B cell (primary cell): ENCODE results near the gene RPS15. TPM values are rescaled to one million over a fixed set of nuclear protein-coding genes. Genes with fewer than 3 reads are reported as not detected.

ENCODE experiments used
- ATAC-seq: fragments of 200-7000 bp; cut with Tn5 transposase; one replicate; pipeline ENCODE4 v1.10.0; 2021; ENCODE audit warnings: low read depth, mild to moderate bottlenecking, moderate number of reproducible peaks, moderate library complexity
- CTCF ChIA-PET: fragments of 350-600 bp; sonication (Branson Sonifier 250); formaldehyde crosslinking; loops from one replicate; lab custom pipeline; 2021; ENCODE audit warnings: antibody characterized with exemption, inconsistent platforms; lab: Charles Lee
- POLR2A ChIA-PET: fragments of 350-600 bp; sonication (Branson Sonifier 250); formaldehyde crosslinking; loops from one replicate; lab custom pipeline; 2021; ENCODE audit warnings: antibody characterized with exemption; lab: Charles Lee
- DNase-seq: peaks from one replicate; pipeline ENCODE4 v3.0.0; 2013
- H2AFZ ChIP-seq: 2 replicates; pipeline ENCODE4 v1.6.1; 2012; ENCODE audit warnings: mild to moderate bottlenecking, low read depth, low read length; ENCODE audit not compliant: insufficient read depth, poor library complexity, severe bottlenecking
- H3K27ac ChIP-seq, 2 donors: 1 replicate in 1 of 2; 2 replicates in 1 of 2; pipeline ENCODE4 v1.5.1; 2012 to 2013; ENCODE audit warnings: low read length in 2 of 2, mild to moderate bottlenecking in 2 of 2, moderate library complexity in 1 of 2
- H3K27me3 ChIP-seq, 4 experiments: fragments of 200-600 bp in 1 of 4; sonication (generic) in 1 of 4; replicated peaks in 1 of 4; 1 replicate in 2 of 4; 2 replicates in 2 of 4; pipeline versions ENCODE4 v1.6.1 to v1.7.0; 2013 to 2016; ENCODE audit warnings: low read length in 3 of 4, mild to moderate bottlenecking in 2 of 4, mixed read lengths in 1 of 4, moderate library complexity in 1 of 4; ENCODE audit not compliant: insufficient read depth in 4 of 4, control insufficient read depth in 3 of 4; ENCODE audit errors: control extremely low read depth in 1 of 4
- H3K36me3 ChIP-seq, 2 experiments: replicated peaks in 1 of 2; 1 replicate in 1 of 2; 2 replicates in 1 of 2; pipeline versions ENCODE4 v1.6.1 to v1.7.1; 2013; ENCODE audit warnings: low read length in 1 of 2; ENCODE audit not compliant: insufficient read depth in 2 of 2, control insufficient read depth in 1 of 2; ENCODE audit errors: control extremely low read depth in 1 of 2, extremely low read depth in 1 of 2
- H3K4me1 ChIP-seq, 2 donors: fragments of 200-600 bp in 1 of 2; sonication (generic) in 1 of 2; 1 replicate in 1 of 2; 2 replicates in 1 of 2; pipeline versions ENCODE4 v1.5.1 to v1.6.1; 2013 to 2017; ENCODE audit warnings: low read length in 2 of 2; ENCODE audit not compliant: control insufficient read depth in 2 of 2, insufficient read depth in 2 of 2
- H3K4me2 ChIP-seq: replicated peaks from 2 replicates; pipeline ENCODE3; 2012; ENCODE audit warnings: mild to moderate bottlenecking, low read depth, low read length; ENCODE audit not compliant: poor library complexity, severe bottlenecking
- H3K4me3 ChIP-seq, 5 experiments: fragments of 200-600 bp in 1 of 5; sonication (generic) in 1 of 5; 1 replicate in 3 of 5; 2 replicates in 2 of 5; pipeline versions ENCODE4 v1.5.1 to v1.7.0; 2011 to 2016; ENCODE audit warnings: low read length in 4 of 5, mild to moderate bottlenecking in 4 of 5, low read depth in 2 of 5, control low read depth in 1 of 5, moderate library complexity in 1 of 5; ENCODE audit not compliant: insufficient read depth in 1 of 5; ENCODE audit errors: control extremely low read depth in 1 of 5, extremely low read depth in 1 of 5
- H3K79me2 ChIP-seq: fragments of 200-600 bp; sonication (generic); one replicate; pipeline ENCODE4 v1.6.0; 2016; ENCODE audit warnings: low read length; ENCODE audit not compliant: control insufficient read depth, insufficient read depth
- H3K9ac ChIP-seq: fragments of 200-600 bp; sonication (generic); 2 replicates; pipeline ENCODE4 v1.6.1; 2017; ENCODE audit warnings: mild to moderate bottlenecking, low read length, moderate library complexity
- H3K9me3 ChIP-seq, 3 donors: one replicate each; pipeline versions ENCODE4 v1.6.1 to v1.7.1; 2013; ENCODE audit warnings: low read length in 2 of 3; ENCODE audit not compliant: control insufficient read depth in 2 of 3, insufficient read depth in 1 of 3; ENCODE audit errors: control extremely low read depth in 1 of 3
- H4K20me1 ChIP-seq: 2 replicates; pipeline ENCODE4 v1.6.0; 2012; ENCODE audit warnings: mild to moderate bottlenecking, low read length; ENCODE audit not compliant: insufficient read depth, control insufficient read depth, poor library complexity, severe bottlenecking
- H3K27ac Mint-ChIP-seq: one replicate; pipeline ENCODE4 v1.8.0; 2021; ENCODE audit warnings: mixed read lengths
- H3K27me3 Mint-ChIP-seq: one replicate; pipeline ENCODE4 v1.8.0; 2021; ENCODE audit warnings: mixed read lengths
- H3K4me1 Mint-ChIP-seq: one replicate; pipeline ENCODE4 v1.8.0; 2021; ENCODE audit warnings: mixed read lengths
- H3K4me3 Mint-ChIP-seq: one replicate; pipeline ENCODE4 v1.8.0; 2021; ENCODE audit warnings: mixed read lengths
- H3K9me3 Mint-ChIP-seq: one replicate; pipeline ENCODE4 v1.8.0; 2022; ENCODE audit warnings: mixed read lengths; ENCODE audit not compliant: insufficient read depth
- EZH2 ChIP-seq: IDR thresholded peaks from 2 replicates; pipeline ENCODE4 v1.6.1; 2012; ENCODE audit warnings: borderline replicate concordance, low read depth, mild to moderate bottlenecking, moderate library complexity, low read length; ENCODE audit not compliant: insufficient read depth, poor library complexity, severe bottlenecking
- WGBS: methylation state at CpG from one replicate; pipeline ENCODE4 v1.1.5; 2013; ENCODE audit warnings: missing lambda C conversion rate; ENCODE audit not compliant: insufficient coverage; 5-methylcytosine and 5-hydroxymethylcytosine counted together
- intact Hi-C: fragments of 100-400 bp; cut with micrococcal nuclease; formaldehyde crosslinking; loops from one replicate; pipeline ENCODE4 v1.10.0; 2022
- polyA plus RNA-seq: library from polyadenylated mRNA; depleted of rRNA; stranded (reverse); fragments of >200 nt; gene quantifications from 2 replicates; pipeline ENCODE4 v1.2.3, GENCODE V29; 2012
- total RNA-seq, 2 donors: library from RNA; stranded (reverse); fragments of 120-200 nt in 1 of 2; gene quantifications; 1 replicate in 1 of 2; 2 replicates in 1 of 2; pipeline versions ENCODE4 v1.2.3 to v1.2.4, GENCODE V29; 2013 to 2022
- TF ChIP-seq, protein P1 (sequence below): fragments of 200-600 bp; IDR thresholded peaks from one replicate; pipeline ENCODE4 v1.8.0; 2022; ENCODE audit warnings: antibody characterized with exemption, mild to moderate bottlenecking

RPS15 gene
- total and polyA plus RNA-seq, 2 donors (not counting 1 experiment from before 2014, with no cell fraction given): 1,520 to 6,007 TPM

DNA sequence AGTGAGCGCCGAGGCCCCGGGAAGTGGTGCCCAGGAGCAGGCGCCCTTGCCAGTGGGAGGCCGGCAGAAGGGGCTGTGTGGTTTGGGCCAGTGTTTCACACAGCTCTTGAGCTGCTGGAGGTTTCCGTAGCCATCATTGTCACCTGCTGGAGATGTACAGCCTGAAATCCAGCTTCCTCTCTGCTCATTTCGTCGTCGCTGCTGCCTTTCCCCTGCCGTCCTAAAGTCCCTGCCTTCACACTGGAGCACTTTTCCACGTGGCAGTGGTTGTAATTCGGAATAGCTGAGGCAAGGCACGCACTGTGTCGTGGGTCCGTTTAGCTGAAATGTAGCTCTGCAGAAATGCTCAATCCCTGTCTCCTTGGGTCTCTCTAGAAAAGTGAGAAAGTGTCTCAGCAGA lies 17.6 kb upstream of the RPS15 start:
- TF ChIP-seq EZH2: no peak
- TF ChIP-seq, protein P1, sequence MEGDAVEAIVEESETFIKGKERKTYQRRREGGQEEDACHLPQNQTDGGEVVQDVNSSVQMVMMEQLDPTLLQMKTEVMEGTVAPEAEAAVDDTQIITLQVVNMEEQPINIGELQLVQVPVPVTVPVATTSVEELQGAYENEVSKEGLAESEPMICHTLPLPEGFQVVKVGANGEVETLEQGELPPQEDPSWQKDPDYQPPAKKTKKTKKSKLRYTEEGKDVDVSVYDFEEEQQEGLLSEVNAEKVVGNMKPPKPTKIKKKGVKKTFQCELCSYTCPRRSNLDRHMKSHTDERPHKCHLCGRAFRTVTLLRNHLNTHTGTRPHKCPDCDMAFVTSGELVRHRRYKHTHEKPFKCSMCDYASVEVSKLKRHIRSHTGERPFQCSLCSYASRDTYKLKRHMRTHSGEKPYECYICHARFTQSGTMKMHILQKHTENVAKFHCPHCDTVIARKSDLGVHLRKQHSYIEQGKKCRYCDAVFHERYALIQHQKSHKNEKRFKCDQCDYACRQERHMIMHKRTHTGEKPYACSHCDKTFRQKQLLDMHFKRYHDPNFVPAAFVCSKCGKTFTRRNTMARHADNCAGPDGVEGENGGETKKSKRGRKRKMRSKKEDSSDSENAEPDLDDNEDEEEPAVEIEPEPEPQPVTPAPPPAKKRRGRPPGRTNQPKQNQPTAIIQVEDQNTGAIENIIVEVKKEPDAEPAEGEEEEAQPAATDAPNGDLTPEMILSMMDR: no peak
- H3K27ac Mint-ChIP-seq: no peak overlapping the region
- Histone ChIP-seq H3K4me2 (no peak overlapping the region), H3K9ac (no peak overlapping the region), H3K27ac (no peak overlapping the region), H3K4me3 (no peak overlapping the region), H4K20me1 (peaks cover 94% of the 10 kb centered on the region), H3K36me3 (peaks cover 0 to 75% of the 10 kb centered on the region in 2 experiments), H3K9me3 (no peaks in the 10 kb centered on the region), H3K4me1 (peaks cover 0 to 7% of the 10 kb centered on the region in 2 donors), H3K79me2 (peaks cover 89% of the 10 kb centered on the region), H3K27me3 (no peaks in the 10 kb centered on the region), H2AFZ (no peak overlapping the region)
- no peaks in the 10 kb centered on the region for H3K9me3 Mint-ChIP-seq
- CTCF ChIA-PET: interaction anchor here (1.0 kb wide), 1 partner anchor 16 kb away, joined by 4 read pairs; no protein-coding TSS in a partner anchor
- DNase-seq: no peak
- H3K4me3 Mint-ChIP-seq: no peak overlapping the region
- intact Hi-C loops: no loop called here
- POLR2A ChIA-PET: interaction anchor here (0.6 kb wide), 1 partner anchor 99 kb away, joined by 7 read pairs; no protein-coding TSS in a partner anchor
- H3K27me3 Mint-ChIP-seq: no peaks in the 10 kb centered on the region
- no peak for ATAC-seq
- peaks cover 7% of the 10 kb centered on the region for H3K4me1 Mint-ChIP-seq
- 96% methylated on average over 15 of the region's 15 CpGs for WGBS

DNA sequence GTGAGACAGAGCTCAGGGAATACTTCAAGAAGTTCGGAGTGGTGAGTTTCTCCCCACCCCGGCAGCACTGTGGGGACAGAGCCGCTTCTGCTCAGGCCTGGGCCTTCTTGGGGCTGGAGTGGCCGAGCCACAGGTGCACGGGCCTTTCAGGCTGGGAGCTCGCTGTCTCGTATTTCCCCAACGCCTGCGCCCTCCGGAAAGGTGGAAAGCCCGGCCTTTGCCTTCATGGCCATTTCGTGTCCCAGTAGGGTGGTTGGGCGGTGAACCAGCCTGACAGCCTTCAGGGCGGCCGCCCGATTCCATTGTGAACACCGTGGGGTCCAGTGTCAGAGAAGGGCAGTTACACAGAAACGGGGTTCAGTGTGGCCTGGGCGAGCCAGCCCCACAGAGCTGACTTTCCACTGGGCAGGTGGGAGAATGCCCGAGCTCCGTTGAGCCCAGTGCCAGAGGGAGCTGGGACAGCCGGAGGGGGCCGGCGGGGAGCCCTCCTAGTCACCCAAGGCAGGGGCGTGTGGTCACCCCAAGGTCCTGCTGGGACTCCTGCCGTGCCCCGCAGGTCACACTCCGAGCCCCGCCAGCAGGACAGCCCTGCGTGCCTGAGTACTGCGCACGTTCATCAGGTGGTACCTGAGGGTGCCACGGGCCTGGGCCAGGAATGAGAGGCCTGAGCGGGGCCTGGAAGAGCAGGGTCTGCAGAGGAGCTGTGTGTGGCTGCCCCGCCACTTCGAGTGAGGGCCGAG lies 16.8 kb upstream of the RPS15 start:
- Mint-ChIP-seq H3K4me3 (no peak overlapping the region), H3K4me1 (peaks cover 4% of the 10 kb centered on the region), H3K9me3 (no peaks in the 10 kb centered on the region), H3K27ac (no peak overlapping the region), H3K27me3 (no peaks in the 10 kb centered on the region)
- intact Hi-C loops: no loop called here
- H3K27ac ChIP-seq: no peak overlapping the region
- H3K9me3 ChIP-seq: no peaks in the 10 kb centered on the region
- no peak overlapping the region for H3K4me3 ChIP-seq
- TF ChIP-seq, protein P1: no peak
- TF ChIP-seq EZH2: no peak
- peaks cover 81% of the 10 kb centered on the region for H3K79me2 ChIP-seq
- no peak for ATAC-seq
- WGBS: over 99% methylated on average over 37 of the region's 37 CpGs
- H4K20me1 ChIP-seq: peaks cover 94% of the 10 kb centered on the region
- H3K36me3 ChIP-seq: peaks cover 0 to 83% of the 10 kb centered on the region in 2 experiments
- peaks cover 0 to under 1% of the 10 kb centered on the region in 2 donors for H3K4me1 ChIP-seq
- H3K4me2 ChIP-seq: no peak overlapping the region
- H3K27me3 ChIP-seq: no peaks in the 10 kb centered on the region
- H2AFZ ChIP-seq: no peak overlapping the region
- CTCF ChIA-PET: interaction anchor here (1.0 kb wide), 1 partner anchor 15 kb away, joined by 4 read pairs; no protein-coding TSS in a partner anchor
- DNase-seq: no peak
- POLR2A ChIA-PET: no interaction called here
- no peak overlapping the region for H3K9ac ChIP-seq
